HCT116 (cell line): ENCODE results near the gene TGFBR3. TPM values are rescaled to one million over a fixed set of nuclear protein-coding genes. Genes with fewer than 3 reads are reported as not detected.

Experiments
- ATAC-seq: fragments of 200-7000 bp; cut with Tn5 transposase; 2 replicates; pipeline ENCODE4 v1.9.1; 2020; ENCODE audit warnings: mild to moderate bottlenecking, moderate library complexity
- Bru-seq: library from RNA; stranded (reverse); fragments of 400-500 nt; gene quantifications from one replicate; lab custom pipeline; 2021; lab: Mats Ljungman, UMichigan
- BruChase-seq, 2 experiments: library from RNA; stranded (reverse); fragments of 400-500 nt; gene quantifications; one replicate each; lab custom pipeline; 2021; lab: Mats Ljungman, UMichigan
- BruUV-seq: library from RNA; stranded (reverse); fragments of 400-500 nt; replicated peaks from 2 replicates; lab custom pipeline; 2021; lab: Mats Ljungman, UMichigan
- CTCF ChIA-PET: fragments of 300-600 bp; sonication (Branson Sonifier 250); formaldehyde crosslinking; loops from one replicate; lab custom pipeline; 2021; ENCODE audit warnings: antibody characterized with exemption; lab: Charles Lee
- POLR2A ChIA-PET: fragments of 300-600, 350-600 bp; sonication (Branson Sonifier 250); formaldehyde crosslinking; loops from one replicate; lab custom pipeline; 2021; ENCODE audit warnings: antibody characterized with exemption; lab: Charles Lee
- RAD21 ChIA-PET, 2 experiments: fragments of 300-600 bp; sonication (Branson Sonifier 250); formaldehyde crosslinking; loops; one replicate each; lab custom pipeline; 2023; ENCODE audit warnings: low total read pairs in 2 of 2; ENCODE audit not compliant: uncharacterized antibody in 2 of 2, unreplicated experiment in 2 of 2, low non-redundant PET in 1 of 2; lab: Charles Lee
- DNase-seq: peaks from one replicate; pipeline ENCODE4 v3.0.0-alpha.2; 2010; ENCODE audit warnings: low read depth, low spot score
- H2AFZ ChIP-seq: fragments of 200-600 bp; shearing (Covaris generic), sonication (generic); 2 replicates; pipeline ENCODE4 v1.6.1; 2017; ENCODE audit warnings: low read depth, mixed run types, mixed read lengths, antibody characterized with exemption, low read length; ENCODE audit not compliant: poor library complexity, severe bottlenecking
- H3K27ac ChIP-seq: 2 replicates; pipeline ENCODE4 v1.5.1; 2012; ENCODE audit warnings: low read depth, low read length
- H3K27me3 ChIP-seq: fragments of 200-600 bp; sonication (generic); 2 replicates; pipeline ENCODE4 v1.6.1; 2016; ENCODE audit warnings: mixed run types, low read length, mixed read lengths; ENCODE audit not compliant: insufficient read depth
- H3K36me3 ChIP-seq, 2 experiments: fragments of 200-500 bp in 1 of 2; fragments of 200-600 bp in 1 of 2; sonication (Bioruptor generic) in 1 of 2; sonication (generic) in 1 of 2; 2 replicates each; pipeline versions ENCODE4 v1.5.1 to v1.6.1; 2014 to 2016; ENCODE audit warnings: low read length in 2 of 2, inconsistent platforms in 1 of 2, mixed read lengths in 1 of 2, mixed run types in 1 of 2; ENCODE audit not compliant: insufficient read depth in 2 of 2, control insufficient read depth in 1 of 2
- H3K4me1 ChIP-seq, 2 experiments: fragments of 200-600 bp in 1 of 2; sonication (generic) in 1 of 2; 2 replicates each; pipeline versions ENCODE4 v1.5.1 to v1.6.1; 2012 to 2017; ENCODE audit warnings: low read length in 2 of 2, inconsistent platforms in 1 of 2, mild to moderate bottlenecking in 1 of 2, mixed read lengths in 1 of 2, mixed run types in 1 of 2, moderate library complexity in 1 of 2; ENCODE audit not compliant: insufficient read depth in 2 of 2, control insufficient read depth in 1 of 2
- H3K4me2 ChIP-seq: fragments of 200-600 bp; sonication (generic); 2 replicates; pipeline ENCODE4 v1.6.1; 2017; ENCODE audit warnings: mixed run types, low read length, mixed read lengths
- H3K4me3 ChIP-seq, 2 experiments: fragments of 200-600 bp in 1 of 2; sonication (generic) in 1 of 2; replicated peaks in 1 of 2; 2 replicates each; pipeline ENCODE4 v1.5.1; 2011 to 2016; ENCODE audit warnings: low read length in 2 of 2, control low read depth in 1 of 2, low read depth in 1 of 2, mild to moderate bottlenecking in 1 of 2, mixed read lengths in 1 of 2, mixed run types in 1 of 2
- H3K79me2 ChIP-seq: fragments of 200-600 bp; sonication (generic); 2 replicates; pipeline ENCODE4 v1.6.1; 2017; ENCODE audit warnings: mild to moderate bottlenecking, mixed run types, low read length, moderate library complexity, mixed read lengths; ENCODE audit not compliant: insufficient read depth
- H3K9ac ChIP-seq: fragments of 200-600 bp; sonication (generic); 2 replicates; pipeline ENCODE4 v1.6.1; 2016; ENCODE audit warnings: low read length, mixed read lengths
- H3K9me2 ChIP-seq: fragments of 200-600 bp; sonication (generic), shearing (Covaris generic); 2 replicates; pipeline ENCODE4 v1.6.1; 2017; ENCODE audit warnings: mixed run types, mild to moderate bottlenecking, moderate library complexity; ENCODE audit not compliant: insufficient read depth
- H3K9me3 ChIP-seq, 2 experiments: fragments of 200-500 bp in 1 of 2; fragments of 200-600 bp in 1 of 2; sonication (Bioruptor generic) in 1 of 2; sonication (generic) in 1 of 2; 2 replicates each; pipeline ENCODE4 v1.6.1; 2014 to 2017; ENCODE audit warnings: low read length in 2 of 2, mixed read lengths in 2 of 2, inconsistent platforms in 1 of 2, low read depth in 1 of 2, mild to moderate bottlenecking in 1 of 2, mixed run types in 1 of 2, moderate library complexity in 1 of 2; ENCODE audit not compliant: control insufficient read depth in 1 of 2, insufficient read depth in 1 of 2
- H4K20me1 ChIP-seq: fragments of 200-600 bp; sonication (generic), shearing (Covaris generic); 2 replicates; pipeline ENCODE4 v1.6.1; 2017; ENCODE audit warnings: mixed run types, mild to moderate bottlenecking, moderate library complexity; ENCODE audit not compliant: insufficient read depth
- ELF1 ChIP-seq: IDR thresholded peaks from 2 replicates; pipeline ENCODE4 v1.6.1; 2012; ENCODE audit warnings: low read depth, borderline replicate concordance
- EZH2 ChIP-seq: fragments of 200-600 bp; sonication (generic); IDR thresholded peaks from 2 replicates; pipeline ENCODE4 v1.6.1; 2017; ENCODE audit warnings: antibody characterized with exemption, mixed run types
- EZH2phosphoT487 ChIP-seq: fragments of 200-600 bp; IDR thresholded peaks from 2 replicates; pipeline ENCODE4 v1.6.1; 2018; ENCODE audit warnings: antibody characterized with exemption, borderline replicate concordance
- JUND ChIP-seq: IDR thresholded peaks from 2 replicates; pipeline ENCODE4 v1.6.1; 2012
- POLR2AphosphoS5 ChIP-seq: IDR thresholded peaks from 2 replicates; pipeline ENCODE4 v1.6.1; 2011; ENCODE audit warnings: mild to moderate bottlenecking, low read depth, low read length, moderate library complexity
- SIN3A ChIP-seq: IDR thresholded peaks from 2 replicates; pipeline ENCODE4 v1.6.1; 2012; ENCODE audit warnings: low read depth
- SP1 ChIP-seq: IDR thresholded peaks from 2 replicates; pipeline ENCODE4 v1.6.1; 2012; ENCODE audit warnings: low read depth
- SRF ChIP-seq: IDR thresholded peaks from 2 replicates; pipeline ENCODE4 v1.6.1; 2012; ENCODE audit warnings: low read depth
- TCF7L2 ChIP-seq: IDR thresholded peaks from 2 replicates; pipeline ENCODE4 v1.7.0; 2011; ENCODE audit warnings: borderline replicate concordance, inconsistent platforms; ENCODE audit not compliant: insufficient read depth, insufficient read length; ENCODE audit errors: extremely low read depth
- ZFX ChIP-seq: fragments of 450-650 bp; IDR thresholded peaks from 2 replicates; pipeline ENCODE4 v1.6.1; 2017
- ZNF274 ChIP-seq: fragments of 200-500 bp; sonication (Bioruptor generic); IDR thresholded peaks from 2 replicates; pipeline ENCODE4 v1.6.1; 2014; ENCODE audit warnings: mild to moderate bottlenecking, low read depth, low read length, inconsistent platforms
- intact Hi-C: fragments of 100-400 bp; cut with micrococcal nuclease; formaldehyde crosslinking; loops from 2 replicates; pipeline ENCODE4 v1.10.0; 2022
- long read RNA-seq: library from polyadenylated mRNA; unstranded; transcript quantifications from one replicate; pipeline ENCODE4 v2.0.0, GENCODE V29; 2021; ENCODE audit not compliant: unreplicated experiment
- polyA plus RNA-seq: library from polyadenylated mRNA; unstranded; fragments of >200 nt; gene quantifications from 2 replicates; pipeline ENCODE4 v1.2.1, GENCODE V29; 2012; ENCODE audit warnings: missing spikeins
- total RNA-seq: library from RNA; stranded (reverse); gene quantifications from one replicate; pipeline ENCODE4 v1.2.1, GENCODE V29; 2021; ENCODE audit not compliant: unreplicated experiment
- TF ChIP-seq, protein P1 (sequence below): IDR thresholded peaks from 2 replicates; pipeline ENCODE4 v1.6.1; 2012
- TF ChIP-seq, protein P2 (sequence below): IDR thresholded peaks from 2 replicates; pipeline ENCODE4 v1.6.1; 2011; ENCODE audit warnings: mild to moderate bottlenecking, low read length, moderate library complexity; ENCODE audit not compliant: insufficient replicate concordance; ENCODE audit errors: extremely low read depth
- TF ChIP-seq, protein P3 (sequence below): IDR thresholded peaks from 2 replicates; pipeline ENCODE4 v1.6.1; 2012; ENCODE audit warnings: low read depth
- TF ChIP-seq, protein P4 (sequence below): IDR thresholded peaks from 2 replicates; pipeline ENCODE4 v1.6.1; 2012
- TF ChIP-seq, protein P5 (sequence below), 3 experiments: fragments of 200-600 bp in 1 of 3; sonication (generic) in 1 of 3; IDR thresholded peaks in 2 of 3; conservative IDR thresholded peaks in 1 of 3; 2 replicates each; pipeline ENCODE4 v1.5.1; 2012 to 2017; ENCODE audit warnings: low read depth in 2 of 3, low read length in 2 of 3, antibody characterized with exemption in 1 of 3, borderline replicate concordance in 1 of 3, control low read depth in 1 of 3, mild to moderate bottlenecking in 1 of 3, mixed read lengths in 1 of 3, mixed run types in 1 of 3, moderate library complexity in 1 of 3; ENCODE audit not compliant: insufficient read depth in 1 of 3

TGFBR3 gene
- total RNA-seq = 7.1 TPM
- 1.7 and 2.3 TPM in 2 replicates for polyA plus RNA-seq
- percentile 43 among the genes with signal in this experiment for Bru-seq, nascent RNA
- BruChase-seq, experiment 1, labeled RNA remaining after a 6-hour chase = percentile 30 among the genes with signal in this experiment
- percentile 38 among the genes with signal in this experiment for BruChase-seq, experiment 2, labeled RNA remaining after a 2-hour chase
- long read RNA-seq, full-length matches to known transcripts = 2 of 4 reads
- long read RNA-seq, partial matches to known transcripts = 1 of 4 reads
- long read RNA-seq, other reads (novel, unspliced or antisense) = 1 of 4 reads

DNA sequence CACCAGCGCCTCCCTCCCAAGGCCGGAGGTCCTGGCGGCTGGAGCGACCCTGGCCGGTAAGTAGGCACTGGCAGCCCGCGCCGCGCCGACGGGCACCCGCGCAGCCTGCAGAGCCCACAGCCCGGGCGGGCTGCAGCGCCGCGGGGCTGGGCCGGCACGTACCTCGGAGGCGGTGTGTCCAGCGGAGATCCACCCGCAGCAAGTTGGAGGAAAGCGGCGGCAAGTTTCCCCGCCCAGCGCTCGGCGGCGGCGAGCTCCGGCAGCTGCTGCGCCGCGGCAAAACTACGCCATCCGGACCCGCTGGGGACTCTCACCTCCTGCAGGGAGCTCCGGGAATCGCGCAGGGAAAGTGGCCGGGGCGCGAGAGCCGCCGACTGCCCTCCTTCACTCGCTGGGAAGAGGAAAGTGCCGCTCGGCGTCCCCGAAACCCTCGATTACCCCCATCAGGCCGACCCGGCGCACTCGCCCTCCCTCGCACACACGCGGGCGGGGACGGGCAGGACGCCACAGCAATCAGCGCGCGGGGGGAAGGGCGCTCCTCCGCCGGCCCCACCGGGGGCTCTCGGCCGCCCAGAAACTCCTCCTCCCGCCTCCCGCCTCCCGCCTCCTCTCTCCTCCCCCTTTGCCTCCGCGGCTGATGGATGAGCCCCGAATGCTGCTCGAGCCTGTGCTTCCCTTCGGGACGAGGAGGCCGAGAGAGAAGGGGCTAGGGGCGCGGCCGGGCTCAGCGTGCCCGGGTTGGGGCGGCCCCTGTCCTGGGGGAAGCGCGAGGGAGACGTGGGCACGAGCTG is at the start of gene TGFBR3:
Gene TGFBR3, minus strand, starts transcription at position 436 of the 791 bp plus-strand sequence. CDS start 24,620 bp downstream, outside the sequence.
- CTCF ChIA-PET = no interaction called here
- TF ChIP-seq EZH2phosphoT487 (no peak), ZFX (peak; percentile 48; the same call in 1 of the 2 replicates), SP1 (peak; percentile 73), POLR2AphosphoS5 (peak; percentile 74), TCF7L2 (no peak), JUND (no peak), SRF (no peak), ZNF274 (no peak), ELF1 (no peak), EZH2 (no peak), SIN3A (peak; percentile 37; the same call in 1 of the 2 replicates)
- TF ChIP-seq, protein P1, sequence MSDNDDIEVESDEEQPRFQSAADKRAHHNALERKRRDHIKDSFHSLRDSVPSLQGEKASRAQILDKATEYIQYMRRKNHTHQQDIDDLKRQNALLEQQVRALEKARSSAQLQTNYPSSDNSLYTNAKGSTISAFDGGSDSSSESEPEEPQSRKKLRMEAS = peak; percentile 78
- TF ChIP-seq, protein P2, sequence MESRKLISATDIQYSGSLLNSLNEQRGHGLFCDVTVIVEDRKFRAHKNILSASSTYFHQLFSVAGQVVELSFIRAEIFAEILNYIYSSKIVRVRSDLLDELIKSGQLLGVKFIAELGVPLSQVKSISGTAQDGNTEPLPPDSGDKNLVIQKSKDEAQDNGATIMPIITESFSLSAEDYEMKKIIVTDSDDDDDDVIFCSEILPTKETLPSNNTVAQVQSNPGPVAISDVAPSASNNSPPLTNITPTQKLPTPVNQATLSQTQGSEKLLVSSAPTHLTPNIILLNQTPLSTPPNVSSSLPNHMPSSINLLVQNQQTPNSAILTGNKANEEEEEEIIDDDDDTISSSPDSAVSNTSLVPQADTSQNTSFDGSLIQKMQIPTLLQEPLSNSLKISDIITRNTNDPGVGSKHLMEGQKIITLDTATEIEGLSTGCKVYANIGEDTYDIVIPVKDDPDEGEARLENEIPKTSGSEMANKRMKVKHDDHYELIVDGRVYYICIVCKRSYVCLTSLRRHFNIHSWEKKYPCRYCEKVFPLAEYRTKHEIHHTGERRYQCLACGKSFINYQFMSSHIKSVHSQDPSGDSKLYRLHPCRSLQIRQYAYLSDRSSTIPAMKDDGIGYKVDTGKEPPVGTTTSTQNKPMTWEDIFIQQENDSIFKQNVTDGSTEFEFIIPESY = no peak
- TF ChIP-seq, protein P3, sequence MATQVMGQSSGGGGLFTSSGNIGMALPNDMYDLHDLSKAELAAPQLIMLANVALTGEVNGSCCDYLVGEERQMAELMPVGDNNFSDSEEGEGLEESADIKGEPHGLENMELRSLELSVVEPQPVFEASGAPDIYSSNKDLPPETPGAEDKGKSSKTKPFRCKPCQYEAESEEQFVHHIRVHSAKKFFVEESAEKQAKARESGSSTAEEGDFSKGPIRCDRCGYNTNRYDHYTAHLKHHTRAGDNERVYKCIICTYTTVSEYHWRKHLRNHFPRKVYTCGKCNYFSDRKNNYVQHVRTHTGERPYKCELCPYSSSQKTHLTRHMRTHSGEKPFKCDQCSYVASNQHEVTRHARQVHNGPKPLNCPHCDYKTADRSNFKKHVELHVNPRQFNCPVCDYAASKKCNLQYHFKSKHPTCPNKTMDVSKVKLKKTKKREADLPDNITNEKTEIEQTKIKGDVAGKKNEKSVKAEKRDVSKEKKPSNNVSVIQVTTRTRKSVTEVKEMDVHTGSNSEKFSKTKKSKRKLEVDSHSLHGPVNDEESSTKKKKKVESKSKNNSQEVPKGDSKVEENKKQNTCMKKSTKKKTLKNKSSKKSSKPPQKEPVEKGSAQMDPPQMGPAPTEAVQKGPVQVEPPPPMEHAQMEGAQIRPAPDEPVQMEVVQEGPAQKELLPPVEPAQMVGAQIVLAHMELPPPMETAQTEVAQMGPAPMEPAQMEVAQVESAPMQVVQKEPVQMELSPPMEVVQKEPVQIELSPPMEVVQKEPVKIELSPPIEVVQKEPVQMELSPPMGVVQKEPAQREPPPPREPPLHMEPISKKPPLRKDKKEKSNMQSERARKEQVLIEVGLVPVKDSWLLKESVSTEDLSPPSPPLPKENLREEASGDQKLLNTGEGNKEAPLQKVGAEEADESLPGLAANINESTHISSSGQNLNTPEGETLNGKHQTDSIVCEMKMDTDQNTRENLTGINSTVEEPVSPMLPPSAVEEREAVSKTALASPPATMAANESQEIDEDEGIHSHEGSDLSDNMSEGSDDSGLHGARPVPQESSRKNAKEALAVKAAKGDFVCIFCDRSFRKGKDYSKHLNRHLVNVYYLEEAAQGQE = no peak
- TF ChIP-seq, protein P4, sequence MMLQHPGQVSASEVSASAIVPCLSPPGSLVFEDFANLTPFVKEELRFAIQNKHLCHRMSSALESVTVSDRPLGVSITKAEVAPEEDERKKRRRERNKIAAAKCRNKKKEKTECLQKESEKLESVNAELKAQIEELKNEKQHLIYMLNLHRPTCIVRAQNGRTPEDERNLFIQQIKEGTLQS = no peak
- TF ChIP-seq, protein P5, sequence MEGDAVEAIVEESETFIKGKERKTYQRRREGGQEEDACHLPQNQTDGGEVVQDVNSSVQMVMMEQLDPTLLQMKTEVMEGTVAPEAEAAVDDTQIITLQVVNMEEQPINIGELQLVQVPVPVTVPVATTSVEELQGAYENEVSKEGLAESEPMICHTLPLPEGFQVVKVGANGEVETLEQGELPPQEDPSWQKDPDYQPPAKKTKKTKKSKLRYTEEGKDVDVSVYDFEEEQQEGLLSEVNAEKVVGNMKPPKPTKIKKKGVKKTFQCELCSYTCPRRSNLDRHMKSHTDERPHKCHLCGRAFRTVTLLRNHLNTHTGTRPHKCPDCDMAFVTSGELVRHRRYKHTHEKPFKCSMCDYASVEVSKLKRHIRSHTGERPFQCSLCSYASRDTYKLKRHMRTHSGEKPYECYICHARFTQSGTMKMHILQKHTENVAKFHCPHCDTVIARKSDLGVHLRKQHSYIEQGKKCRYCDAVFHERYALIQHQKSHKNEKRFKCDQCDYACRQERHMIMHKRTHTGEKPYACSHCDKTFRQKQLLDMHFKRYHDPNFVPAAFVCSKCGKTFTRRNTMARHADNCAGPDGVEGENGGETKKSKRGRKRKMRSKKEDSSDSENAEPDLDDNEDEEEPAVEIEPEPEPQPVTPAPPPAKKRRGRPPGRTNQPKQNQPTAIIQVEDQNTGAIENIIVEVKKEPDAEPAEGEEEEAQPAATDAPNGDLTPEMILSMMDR (IDR thresholded peaks at IDR 0.05 in 2 of 3, conservative IDR thresholded peaks at IDR 0.05 in 1 of 3; ENCODE audit: borderline replicate concordance in 1 of 3, insufficient read depth in 1 of 3, low read depth in 2 of 3, low read length in 2 of 3) = peak in 2 of 3 experiments; percentile 17 to 38; a peak in 1 of 6 replicates

More for the DNA sequence above, at the start of gene TGFBR3:
- Histone ChIP-seq H3K36me3 (no peaks in the 10 kb centered on the region), H3K27me3 (no peaks in the 10 kb centered on the region), H4K20me1 (no peaks in the 10 kb centered on the region), H3K4me3 (peak within 1 kb of the TSS; percentile 73 to 85), H3K27ac (peak within 1 kb of the TSS; percentile 85), H3K9me2 (no peaks in the 10 kb centered on the region), H3K4me2 (peak within 1 kb of the TSS; percentile 100), H3K9me3 (no peaks in the 10 kb centered on the region), H3K9ac (peak within 1 kb of the TSS; percentile 73), H3K79me2 (no peaks in the 10 kb centered on the region), H3K4me1 (peaks cover 14 to 39% of the 10 kb centered on the region in 2 experiments), H2AFZ (peak within 1 kb of the TSS; percentile 81)
- ChIA-PET POLR2A (interaction anchor here (0.5 kb wide), 1 partner anchor 38 kb away, joined by 3 read pairs; no protein-coding TSS in a partner anchor), RAD21 (no interaction called here)
- DNase-seq = peak; percentile 56
- intact Hi-C loops = loop anchor here (5.0 to 10.0 kb wide), 2 partner anchors 151 to 269 kb away; no protein-coding TSS in a partner anchor
- BruUV-seq = no TSS peak
- peak; percentile 82 for ATAC-seq
